ENCODE measurements around the gene VIL1.

Gene VIL1

GRCh38 chr2:218401890-218402289 lies 17.0 kb upstream of the VIL1 start:
- Histone ChIP-seq H3K9me3 (ENCODE audit: control insufficient read depth in 1 of 2, low read length in 2 of 2) (no peaks in the 10 kb centered on the region), H3K27ac (ENCODE audit: low read length) (peak overlapping the region; percentile 23), H3K27me3 (ENCODE audit: low read depth, low read length) (no peaks in the 10 kb centered on the region), H3K4me3 (ENCODE audit: low read depth in 1 of 2, low read length in 2 of 2) (peak overlapping the region in 1 of 2 donors; percentile 88), H3K36me3 (ENCODE audit: control insufficient read depth in 1 of 2, insufficient read depth in 2 of 2, low read length in 2 of 2) (peaks cover 7 to 31% of the 10 kb centered on the region in 2 donors), H3K4me1 (ENCODE audit: control insufficient read depth in 1 of 2, insufficient read depth in 2 of 2, low read length in 2 of 2) (peaks cover 17 to 58% of the 10 kb centered on the region in 2 donors)

GRCh38 chr2:218402491-218402901 lies 16.4 kb upstream of the VIL1 start:
- H3K9me3 ChIP-seq (ENCODE audit: control insufficient read depth in 1 of 2, low read length in 2 of 2), result no peaks in the 10 kb centered on the region
- no peaks in the 10 kb centered on the region for H3K27me3 ChIP-seq (ENCODE audit: low read depth, low read length)
- peaks cover 7 to 31% of the 10 kb centered on the region in 2 donors for H3K36me3 ChIP-seq (ENCODE audit: control insufficient read depth in 1 of 2, insufficient read depth in 2 of 2, low read length in 2 of 2)
- H3K4me1 ChIP-seq (ENCODE audit: control insufficient read depth in 1 of 2, insufficient read depth in 2 of 2, low read length in 2 of 2), result peaks cover 22 to 58% of the 10 kb centered on the region in 2 donors
- peak overlapping the region in 1 of 2 donors; percentile 88 for H3K4me3 ChIP-seq (ENCODE audit: low read depth in 1 of 2, low read length in 2 of 2)
- peak overlapping the region; percentile 23 for H3K27ac ChIP-seq (ENCODE audit: low read length)

GRCh38 chr2:218402911-218403411 lies 16.0 kb upstream of the VIL1 start:
- Histone ChIP-seq H3K27ac (ENCODE audit: low read length) (no peak overlapping the region), H3K27me3 (ENCODE audit: low read depth, low read length) (no peaks in the 10 kb centered on the region), H3K9me3 (ENCODE audit: control insufficient read depth in 1 of 2, low read length in 2 of 2) (no peaks in the 10 kb centered on the region), H3K4me3 (ENCODE audit: low read depth in 1 of 2, low read length in 2 of 2) (no peak overlapping the region), H3K4me1 (ENCODE audit: control insufficient read depth in 1 of 2, insufficient read depth in 2 of 2, low read length in 2 of 2) (peaks cover 22 to 58% of the 10 kb centered on the region in 2 donors), H3K36me3 (ENCODE audit: control insufficient read depth in 1 of 2, insufficient read depth in 2 of 2, low read length in 2 of 2) (peaks cover 7 to 31% of the 10 kb centered on the region in 2 donors)

- no peaks in the 10 kb centered on the region for H3K27me3 ChIP-seq (ENCODE audit: low read depth, low read length)
- no peak overlapping the region for H3K4me3 ChIP-seq (ENCODE audit: low read depth in 1 of 2, low read length in 2 of 2)
- H3K27ac ChIP-seq (ENCODE audit: low read length), result no peak overlapping the region
- peaks cover 22 to 55% of the 10 kb centered on the region in 2 donors for H3K4me1 ChIP-seq (ENCODE audit: control insufficient read depth in 1 of 2, insufficient read depth in 2 of 2, low read length in 2 of 2)
- no peaks in the 10 kb centered on the region for H3K9me3 ChIP-seq (ENCODE audit: control insufficient read depth in 1 of 2, low read length in 2 of 2)
- peaks cover 7 to 31% of the 10 kb centered on the region in 2 donors for H3K36me3 ChIP-seq (ENCODE audit: control insufficient read depth in 1 of 2, insufficient read depth in 2 of 2, low read length in 2 of 2)
These were observed 15.1 kb upstream of the VIL1 start for GRCh38 chr2:218403810-218404209.

- H3K9me3 ChIP-seq (ENCODE audit: control insufficient read depth in 1 of 2, low read length in 2 of 2), result no peaks in the 10 kb centered on the region
- H3K4me3 ChIP-seq (ENCODE audit: low read depth in 1 of 2, low read length in 2 of 2), result no peak overlapping the region
- H3K4me1 ChIP-seq (ENCODE audit: control insufficient read depth in 1 of 2, insufficient read depth in 2 of 2, low read length in 2 of 2), result peaks cover 22 to 55% of the 10 kb centered on the region in 2 donors
- H3K36me3 ChIP-seq (ENCODE audit: control insufficient read depth in 1 of 2, insufficient read depth in 2 of 2, low read length in 2 of 2), result peaks cover 7 to 31% of the 10 kb centered on the region in 2 donors
- H3K27ac ChIP-seq (ENCODE audit: low read length), result no peak overlapping the region
- H3K27me3 ChIP-seq (ENCODE audit: low read depth, low read length), result no peaks in the 10 kb centered on the region
These were observed 14.4 kb upstream of the VIL1 start for GRCh38 chr2:218404351-218405085.

DNA sequence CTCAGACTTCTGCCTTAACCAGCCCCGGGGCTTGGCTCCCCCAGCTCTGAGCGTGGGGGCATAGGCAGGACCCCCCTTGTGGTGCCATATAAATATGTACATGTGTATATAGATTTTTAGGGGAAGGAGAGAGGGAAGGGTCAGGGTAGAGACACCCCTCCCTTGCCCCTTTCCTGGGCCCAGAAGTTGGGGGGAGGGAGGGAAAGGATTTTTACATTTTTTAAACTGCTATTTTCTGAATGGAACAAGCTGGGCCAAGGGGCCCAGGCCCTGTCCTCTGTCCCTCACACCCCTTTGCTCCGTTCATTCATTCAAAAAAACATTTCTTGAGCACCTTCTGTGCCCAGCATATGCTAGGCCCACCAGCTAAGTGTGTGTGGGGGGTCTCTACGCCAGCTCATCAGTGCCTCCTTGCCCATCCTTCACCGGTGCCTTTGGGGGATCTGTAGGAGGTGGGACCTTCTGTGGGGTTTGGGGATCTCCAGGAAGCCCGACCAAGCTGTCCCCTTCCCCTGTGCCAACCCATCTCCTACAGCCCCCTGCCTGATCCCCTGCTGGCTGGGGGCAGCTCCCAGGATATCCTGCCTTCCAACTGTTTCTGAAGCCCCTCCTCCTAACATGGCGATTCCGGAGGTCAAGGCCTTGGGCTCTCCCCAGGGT lies 13.7 kb upstream of the VIL1 start:
- Histone ChIP-seq H3K36me3 (ENCODE audit: control insufficient read depth in 1 of 2, insufficient read depth in 2 of 2, low read length in 2 of 2) (peaks cover 7 to 31% of the 10 kb centered on the region in 2 donors), H3K9me3 (ENCODE audit: control insufficient read depth in 1 of 2, low read length in 2 of 2) (no peaks in the 10 kb centered on the region), H3K4me1 (ENCODE audit: control insufficient read depth in 1 of 2, insufficient read depth in 2 of 2, low read length in 2 of 2) (peaks cover 22 to 55% of the 10 kb centered on the region in 2 donors), H3K27me3 (ENCODE audit: low read depth, low read length) (no peaks in the 10 kb centered on the region), H3K27ac (ENCODE audit: low read length) (peak overlapping the region; percentile 77), H3K4me3 (ENCODE audit: low read depth in 1 of 2, low read length in 2 of 2) (peak overlapping the region in 1 of 2 donors; percentile 65)

DNA sequence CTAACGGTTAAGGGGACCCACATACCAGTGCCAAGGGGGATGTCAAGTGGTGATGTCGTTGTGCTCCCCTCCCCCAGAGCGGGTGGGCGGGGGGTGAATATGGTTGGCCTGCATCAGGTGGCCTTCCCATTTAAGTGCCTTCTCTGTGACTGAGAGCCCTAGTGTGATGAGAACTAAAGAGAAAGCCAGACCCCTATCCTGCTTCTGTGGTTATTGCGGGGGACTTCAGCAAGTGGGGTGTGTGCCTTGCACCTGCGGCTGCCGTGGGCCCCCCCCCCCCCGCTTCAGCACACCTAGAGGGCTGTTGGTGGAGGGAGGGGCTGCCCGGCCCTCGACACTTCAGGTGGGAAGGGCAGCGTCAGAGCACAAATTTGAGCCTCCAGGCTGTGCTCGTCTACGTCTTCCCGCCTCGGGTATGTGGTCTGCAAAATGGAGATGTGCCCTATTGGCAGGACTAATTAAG lies 13.1 kb upstream of the VIL1 start:
- H3K27ac ChIP-seq (ENCODE audit: low read length), result peak overlapping the region; percentile 77
- H3K27me3 ChIP-seq (ENCODE audit: low read depth, low read length), result no peaks in the 10 kb centered on the region
- no peaks in the 10 kb centered on the region for H3K9me3 ChIP-seq (ENCODE audit: control insufficient read depth in 1 of 2, low read length in 2 of 2)
- H3K4me1 ChIP-seq (ENCODE audit: control insufficient read depth in 1 of 2, insufficient read depth in 2 of 2, low read length in 2 of 2), result peaks cover 22 to 55% of the 10 kb centered on the region in 2 donors
- H3K36me3 ChIP-seq (ENCODE audit: control insufficient read depth in 1 of 2, insufficient read depth in 2 of 2, low read length in 2 of 2), result peaks cover 7 to 31% of the 10 kb centered on the region in 2 donors
- peak overlapping the region; percentile 46 to 65 for H3K4me3 ChIP-seq (ENCODE audit: low read depth in 1 of 2, low read length in 2 of 2)

DNA sequence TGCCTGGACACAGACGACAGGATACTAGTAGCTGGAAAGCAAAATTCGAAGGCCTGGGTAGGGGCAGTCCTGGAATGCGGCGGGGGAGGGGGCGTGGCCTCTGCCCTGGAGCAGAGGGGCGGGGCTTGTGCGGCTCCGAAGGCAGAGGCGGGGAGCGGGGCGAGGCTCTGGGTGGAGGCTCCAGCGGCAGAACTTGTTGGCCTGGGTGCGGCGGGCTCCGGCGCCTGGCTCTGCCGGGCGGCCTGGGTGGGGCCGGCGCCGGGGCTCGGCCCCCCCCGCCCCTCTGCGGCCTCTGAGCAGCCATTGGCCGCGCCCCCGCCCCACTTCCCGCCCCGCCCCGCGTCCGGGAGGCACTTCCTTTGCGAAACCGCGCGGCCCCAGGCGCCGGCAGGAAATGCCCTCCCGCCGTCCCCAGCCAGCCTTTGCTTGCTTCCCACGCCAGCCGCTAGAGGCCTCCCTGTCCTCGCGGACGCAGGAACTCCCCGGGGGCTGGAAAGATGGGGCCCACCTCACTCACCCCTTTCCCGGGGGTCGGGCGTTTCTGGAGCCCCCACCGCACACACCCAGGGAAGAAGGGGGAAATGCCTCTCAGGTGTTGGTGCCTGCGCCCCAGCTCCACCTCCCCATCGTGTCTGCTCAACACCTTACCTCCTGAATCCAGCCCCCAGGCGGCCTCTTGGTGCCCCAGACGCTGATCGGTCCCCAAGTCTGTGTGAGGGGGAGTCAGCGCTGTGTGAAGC lies 12.5 kb upstream of the VIL1 start:
- peaks cover 20 to 51% of the 10 kb centered on the region in 2 donors for H3K4me1 ChIP-seq (ENCODE audit: control insufficient read depth in 1 of 2, insufficient read depth in 2 of 2, low read length in 2 of 2)

DNA sequence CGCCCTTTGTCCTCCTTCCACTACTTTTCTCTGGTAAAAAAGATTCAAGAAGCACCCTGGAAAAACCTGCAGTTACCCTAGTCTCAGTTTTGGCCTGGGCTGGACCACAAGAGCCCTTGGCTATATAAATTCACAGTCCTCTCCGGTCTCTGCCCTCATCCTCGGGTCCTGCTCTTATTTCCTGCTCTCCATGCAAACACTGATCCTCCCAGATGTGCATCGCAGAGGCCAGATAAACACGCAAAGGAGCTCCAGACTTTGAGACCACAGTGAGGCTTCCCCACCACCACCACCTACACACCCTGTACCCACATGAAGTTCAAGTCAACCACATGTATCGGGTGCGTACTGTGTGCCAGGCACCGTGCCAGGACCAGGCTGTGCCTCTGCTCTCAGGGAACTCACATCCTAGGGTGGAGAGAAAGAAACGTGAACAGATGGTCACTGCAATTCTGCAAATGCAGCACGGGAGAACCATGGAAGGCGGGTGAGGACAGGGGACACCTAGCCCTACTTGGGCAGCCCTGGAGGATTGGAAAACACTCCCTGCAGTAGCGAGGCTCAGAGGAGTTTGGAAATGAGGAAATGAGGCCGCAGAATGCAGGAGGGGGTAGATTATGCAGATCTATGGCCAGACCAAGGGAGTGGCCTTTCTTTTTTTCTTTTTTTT lies 11.8 kb upstream of the VIL1 start:
- H3K27me3 ChIP-seq (ENCODE audit: low read depth, low read length), result no peaks in the 10 kb centered on the region
- no peaks in the 10 kb centered on the region for H3K9me3 ChIP-seq (ENCODE audit: control insufficient read depth in 1 of 2, low read length in 2 of 2)
- H3K27ac ChIP-seq (ENCODE audit: low read length), result peak overlapping the region; percentile 82
- peaks cover 14 to 44% of the 10 kb centered on the region in 2 donors for H3K4me1 ChIP-seq (ENCODE audit: control insufficient read depth in 1 of 2, insufficient read depth in 2 of 2, low read length in 2 of 2)
- H3K36me3 ChIP-seq (ENCODE audit: control insufficient read depth in 1 of 2, insufficient read depth in 2 of 2, low read length in 2 of 2), result peaks cover 7 to 27% of the 10 kb centered on the region in 2 donors
- H3K4me3 ChIP-seq (ENCODE audit: low read depth in 1 of 2, low read length in 2 of 2), result peak overlapping the region; percentile 61 to 65

More for the DNA sequence above, 12.5 kb upstream of the VIL1 start:
- Histone ChIP-seq H3K27me3 (ENCODE audit: low read depth, low read length) (no peaks in the 10 kb centered on the region), H3K36me3 (ENCODE audit: control insufficient read depth in 1 of 2, insufficient read depth in 2 of 2, low read length in 2 of 2) (peaks cover 7 to 31% of the 10 kb centered on the region in 2 donors), H3K9me3 (ENCODE audit: control insufficient read depth in 1 of 2, low read length in 2 of 2) (no peaks in the 10 kb centered on the region), H3K4me3 (ENCODE audit: low read depth in 1 of 2, low read length in 2 of 2) (peak overlapping the region; percentile 65), H3K27ac (ENCODE audit: low read length) (peak overlapping the region; percentile 82)

DNA sequence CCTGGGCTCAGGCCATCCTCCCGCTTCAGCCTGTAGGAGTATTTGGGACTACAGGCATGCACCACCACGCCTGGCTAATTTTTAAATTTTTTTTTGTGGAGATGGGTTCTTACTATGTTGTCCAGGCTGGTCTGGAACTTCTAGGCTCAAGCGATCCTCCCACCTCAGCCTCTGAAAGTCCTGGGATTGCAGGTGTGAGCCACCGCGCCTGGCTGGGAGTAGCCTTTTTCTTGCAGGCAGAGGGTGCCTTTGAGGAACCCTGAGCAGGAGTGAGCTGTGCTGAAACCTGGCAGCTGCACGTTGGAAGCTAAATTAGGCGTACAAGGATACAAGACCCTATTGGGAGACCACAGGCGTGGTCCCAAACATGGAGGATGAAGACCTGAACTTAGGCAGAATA lies 11.2 kb upstream of the VIL1 start:
- Histone ChIP-seq H3K27ac (ENCODE audit: low read length) (no peak overlapping the region), H3K9me3 (ENCODE audit: control insufficient read depth in 1 of 2, low read length in 2 of 2) (no peaks in the 10 kb centered on the region), H3K36me3 (ENCODE audit: control insufficient read depth in 1 of 2, insufficient read depth in 2 of 2, low read length in 2 of 2) (peaks cover 7 to 21% of the 10 kb centered on the region in 2 donors), H3K4me3 (ENCODE audit: low read depth in 1 of 2, low read length in 2 of 2) (no peak overlapping the region), H3K4me1 (ENCODE audit: control insufficient read depth in 1 of 2, insufficient read depth in 2 of 2, low read length in 2 of 2) (peaks cover 13 to 37% of the 10 kb centered on the region in 2 donors), H3K27me3 (ENCODE audit: low read depth, low read length) (no peaks in the 10 kb centered on the region)
